Measurements from ENCODE around the gene TNIP2. TPM values are rescaled to one million over a fixed set of nuclear protein-coding genes. Genes with fewer than 3 reads are reported as not detected.

The TNIP2 gene
- total RNA-seq, 2 experiments from 2014 or later: 26.2 to 32.1 TPM

DNA sequence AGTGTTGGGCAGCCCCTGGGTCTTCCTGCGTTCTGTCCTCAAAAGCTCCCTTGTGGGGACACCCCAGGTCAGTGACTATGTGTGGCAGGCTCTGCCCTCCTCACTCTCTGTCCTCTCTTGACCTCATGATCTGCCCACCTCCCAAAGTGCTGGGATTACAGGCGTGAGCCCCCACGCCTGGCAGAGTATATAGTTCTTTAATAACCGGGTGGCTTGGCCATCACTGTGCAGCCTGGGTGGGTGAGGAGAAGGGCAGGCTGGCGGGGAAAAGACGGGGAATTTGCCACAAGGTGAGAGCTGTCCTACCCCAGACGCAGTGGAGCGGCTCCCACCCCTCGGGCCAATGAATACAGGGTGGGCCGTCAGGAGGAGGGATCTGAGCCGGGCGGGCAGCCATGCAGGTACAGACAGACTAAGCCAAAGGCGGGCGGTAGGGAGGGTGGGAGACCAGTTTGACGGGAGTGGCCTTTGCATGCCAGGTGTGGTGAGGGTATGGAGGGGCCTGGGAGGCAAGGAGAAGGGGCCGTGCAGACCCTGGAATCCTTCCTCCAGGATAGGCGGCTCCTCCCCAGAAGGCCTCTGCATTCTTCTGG, 39.3 kb upstream of the TNIP2 start:
- Histone ChIP-seq H3K9me2 (ENCODE audit: insufficient read depth, low read length) (no peaks in the 10 kb centered on the region), H3K4me3 (ENCODE audit: low read depth, low read length, poor library complexity, severe bottlenecking) (no peak overlapping the region), H3K27ac (ENCODE audit: low read depth, low read length, poor library complexity, severe bottlenecking) (no peak overlapping the region), H3K9me3 (ENCODE audit: low read length) (no peaks in the 10 kb centered on the region), H3K36me3 (ENCODE audit: insufficient read depth, low read length) (no peaks in the 10 kb centered on the region), H4K20me1 (ENCODE audit: insufficient read depth, low read length) (no peaks in the 10 kb centered on the region), H2AFZ (ENCODE audit: low read length) (no peak overlapping the region), H3K4me2 (ENCODE audit: low read length) (no peak overlapping the region), H3K79me2 (ENCODE audit: insufficient read depth, low read depth, low read length) (no peaks in the 10 kb centered on the region), H3K4me1 (ENCODE audit: insufficient read depth, low read length, poor library complexity, severe bottlenecking) (peaks cover 30% of the 10 kb centered on the region)
- TF ChIP-seq EZH2phosphoT487 (IDR thresholded peaks at IDR 0.05; ENCODE audit: borderline replicate concordance, low read depth, low read length): no peak
- TF ChIP-seq, protein P1, sequence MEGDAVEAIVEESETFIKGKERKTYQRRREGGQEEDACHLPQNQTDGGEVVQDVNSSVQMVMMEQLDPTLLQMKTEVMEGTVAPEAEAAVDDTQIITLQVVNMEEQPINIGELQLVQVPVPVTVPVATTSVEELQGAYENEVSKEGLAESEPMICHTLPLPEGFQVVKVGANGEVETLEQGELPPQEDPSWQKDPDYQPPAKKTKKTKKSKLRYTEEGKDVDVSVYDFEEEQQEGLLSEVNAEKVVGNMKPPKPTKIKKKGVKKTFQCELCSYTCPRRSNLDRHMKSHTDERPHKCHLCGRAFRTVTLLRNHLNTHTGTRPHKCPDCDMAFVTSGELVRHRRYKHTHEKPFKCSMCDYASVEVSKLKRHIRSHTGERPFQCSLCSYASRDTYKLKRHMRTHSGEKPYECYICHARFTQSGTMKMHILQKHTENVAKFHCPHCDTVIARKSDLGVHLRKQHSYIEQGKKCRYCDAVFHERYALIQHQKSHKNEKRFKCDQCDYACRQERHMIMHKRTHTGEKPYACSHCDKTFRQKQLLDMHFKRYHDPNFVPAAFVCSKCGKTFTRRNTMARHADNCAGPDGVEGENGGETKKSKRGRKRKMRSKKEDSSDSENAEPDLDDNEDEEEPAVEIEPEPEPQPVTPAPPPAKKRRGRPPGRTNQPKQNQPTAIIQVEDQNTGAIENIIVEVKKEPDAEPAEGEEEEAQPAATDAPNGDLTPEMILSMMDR (conservative IDR thresholded peaks at IDR 0.05; ENCODE audit: low read length): no peak
- no peak for DNase-seq (ENCODE audit: low spot score)
- POLR2A ChIA-PET: no interaction called here
- intact Hi-C loops (cut with micrococcal nuclease; ENCODE audit: unreplicated experiment): no loop called here
- CTCF ChIA-PET (ENCODE audit: unreplicated experiment): no interaction called here
- BruUV-seq (replicated peaks): no TSS peak

DNA sequence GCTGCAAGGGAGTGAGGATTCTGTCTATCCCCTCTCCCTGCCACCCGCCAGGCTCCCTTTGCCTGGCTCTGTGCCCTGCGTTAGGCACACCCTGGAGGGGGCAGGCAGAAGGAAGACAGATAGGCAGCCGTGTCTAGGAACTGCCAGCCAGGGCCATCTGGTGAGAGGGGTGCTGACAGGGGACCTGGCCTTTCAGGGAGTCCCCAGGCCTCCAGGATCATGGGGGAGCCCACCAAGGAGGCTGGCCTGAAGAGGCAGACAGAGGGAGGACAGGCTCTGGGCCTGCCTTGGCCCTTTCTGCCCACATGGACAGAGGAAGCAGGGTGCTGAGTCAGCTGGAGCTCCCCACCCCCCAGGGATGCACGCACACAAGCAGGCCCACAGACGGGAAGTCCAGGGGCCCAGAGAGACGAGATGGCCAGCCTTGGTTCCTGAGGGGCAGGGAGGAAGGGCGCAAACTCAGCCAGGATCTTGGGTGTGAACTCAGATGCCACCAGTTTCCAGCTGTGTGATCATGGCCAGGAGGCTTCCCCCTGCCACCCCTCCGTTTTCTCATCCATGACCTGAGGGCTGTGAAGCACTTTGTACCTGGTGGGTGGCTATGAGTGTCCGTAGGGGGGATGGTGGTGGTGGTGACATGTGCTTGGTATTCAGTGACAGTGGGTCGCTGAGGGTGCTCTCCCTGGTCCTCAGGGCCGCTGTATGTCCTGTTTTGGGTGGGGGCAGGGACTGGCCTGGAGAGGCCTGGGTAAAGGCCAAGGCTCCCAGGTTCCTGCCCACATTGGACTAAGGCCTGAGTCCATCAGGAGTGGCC, 38.6 kb upstream of the TNIP2 start:
- TF ChIP-seq EZH2phosphoT487 (IDR thresholded peaks at IDR 0.05; ENCODE audit: borderline replicate concordance, low read depth, low read length): no peak
- TF ChIP-seq, protein P1 (conservative IDR thresholded peaks at IDR 0.05; ENCODE audit: low read length): no peak
- DNase-seq (ENCODE audit: low spot score): no peak
- H3K79me2 ChIP-seq (ENCODE audit: insufficient read depth, low read depth, low read length): no peaks in the 10 kb centered on the region
- POLR2A ChIA-PET: no interaction called here
- no TSS peak for BruUV-seq (replicated peaks)
- no peaks in the 10 kb centered on the region for H3K9me3 ChIP-seq (ENCODE audit: low read length)
- no peaks in the 10 kb centered on the region for H3K36me3 ChIP-seq (ENCODE audit: insufficient read depth, low read length)
- CTCF ChIA-PET (ENCODE audit: unreplicated experiment): no interaction called here
- H3K9me2 ChIP-seq (ENCODE audit: insufficient read depth, low read length): no peaks in the 10 kb centered on the region
- no peak overlapping the region for H3K4me2 ChIP-seq (ENCODE audit: low read length)
- H3K27ac ChIP-seq (ENCODE audit: low read depth, low read length, poor library complexity, severe bottlenecking): no peak overlapping the region
- peaks cover 30% of the 10 kb centered on the region for H3K4me1 ChIP-seq (ENCODE audit: insufficient read depth, low read length, poor library complexity, severe bottlenecking)
- no peak overlapping the region for H2AFZ ChIP-seq (ENCODE audit: low read length)
- H4K20me1 ChIP-seq (ENCODE audit: insufficient read depth, low read length): no peaks in the 10 kb centered on the region
- H3K4me3 ChIP-seq (ENCODE audit: low read depth, low read length, poor library complexity, severe bottlenecking): no peak overlapping the region
- intact Hi-C loops (cut with micrococcal nuclease; ENCODE audit: unreplicated experiment): no loop called here
